MM.1S (cell line): Measurements from ENCODE around the gene BFSP1.

Experiments used
- EZH2phosphoT487 ChIP-seq: fragments of 300-600 bp; sonication (generic); IDR thresholded peaks from 2 replicates; pipeline ENCODE4 v1.6.1; 2018; ENCODE audit warnings: antibody characterized with exemption, low read length
- TF ChIP-seq, protein P1 (sequence below): fragments of 300-600 bp; sonication (generic); IDR thresholded peaks from 2 replicates; pipeline ENCODE4 v1.5.1; 2016; ENCODE audit warnings: antibody characterized with exemption, low read length, mixed read lengths

DNA sequence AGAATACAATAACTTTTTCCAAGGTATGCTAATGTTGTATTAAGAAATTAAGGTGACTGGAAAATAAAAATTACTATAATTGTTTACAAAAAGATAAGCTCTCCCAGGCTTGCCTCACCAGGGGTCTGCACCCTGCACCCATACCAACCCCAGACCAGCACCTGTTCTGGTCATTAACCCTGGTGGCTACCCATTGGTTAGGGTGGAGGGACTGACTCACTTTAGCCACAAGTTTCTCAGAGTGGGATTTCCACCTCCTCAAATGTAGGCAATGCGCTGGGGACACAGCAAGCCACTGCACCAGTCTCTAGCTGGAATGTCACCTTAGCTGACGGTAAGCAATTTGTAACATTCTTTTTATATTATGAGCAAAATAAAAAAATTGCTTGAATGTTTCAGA lies 83.1 kb downstream of the BFSP1 start:
- TF ChIP-seq, protein P1, sequence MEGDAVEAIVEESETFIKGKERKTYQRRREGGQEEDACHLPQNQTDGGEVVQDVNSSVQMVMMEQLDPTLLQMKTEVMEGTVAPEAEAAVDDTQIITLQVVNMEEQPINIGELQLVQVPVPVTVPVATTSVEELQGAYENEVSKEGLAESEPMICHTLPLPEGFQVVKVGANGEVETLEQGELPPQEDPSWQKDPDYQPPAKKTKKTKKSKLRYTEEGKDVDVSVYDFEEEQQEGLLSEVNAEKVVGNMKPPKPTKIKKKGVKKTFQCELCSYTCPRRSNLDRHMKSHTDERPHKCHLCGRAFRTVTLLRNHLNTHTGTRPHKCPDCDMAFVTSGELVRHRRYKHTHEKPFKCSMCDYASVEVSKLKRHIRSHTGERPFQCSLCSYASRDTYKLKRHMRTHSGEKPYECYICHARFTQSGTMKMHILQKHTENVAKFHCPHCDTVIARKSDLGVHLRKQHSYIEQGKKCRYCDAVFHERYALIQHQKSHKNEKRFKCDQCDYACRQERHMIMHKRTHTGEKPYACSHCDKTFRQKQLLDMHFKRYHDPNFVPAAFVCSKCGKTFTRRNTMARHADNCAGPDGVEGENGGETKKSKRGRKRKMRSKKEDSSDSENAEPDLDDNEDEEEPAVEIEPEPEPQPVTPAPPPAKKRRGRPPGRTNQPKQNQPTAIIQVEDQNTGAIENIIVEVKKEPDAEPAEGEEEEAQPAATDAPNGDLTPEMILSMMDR, result no peak
- no peak for TF ChIP-seq EZH2phosphoT487
